ENCODE measurements around the gene PRR20A. TPM values are rescaled to one million over a fixed set of nuclear protein-coding genes. Genes with fewer than 3 reads are reported as not detected.
"Not testable (repeated sequence)": the region's sequence is repeated elsewhere in the genome, so short reads cannot be mapped to it uniquely, and the experiment has no call there.

The PRR20A gene
- total RNA-seq, 1 experiment from 2014 or later: not detected

GRCh38 chr13:57148106-57148505, 7.4 kb downstream of the PRR20A start:
- not testable (repeated sequence) for DNase-seq

DNA sequence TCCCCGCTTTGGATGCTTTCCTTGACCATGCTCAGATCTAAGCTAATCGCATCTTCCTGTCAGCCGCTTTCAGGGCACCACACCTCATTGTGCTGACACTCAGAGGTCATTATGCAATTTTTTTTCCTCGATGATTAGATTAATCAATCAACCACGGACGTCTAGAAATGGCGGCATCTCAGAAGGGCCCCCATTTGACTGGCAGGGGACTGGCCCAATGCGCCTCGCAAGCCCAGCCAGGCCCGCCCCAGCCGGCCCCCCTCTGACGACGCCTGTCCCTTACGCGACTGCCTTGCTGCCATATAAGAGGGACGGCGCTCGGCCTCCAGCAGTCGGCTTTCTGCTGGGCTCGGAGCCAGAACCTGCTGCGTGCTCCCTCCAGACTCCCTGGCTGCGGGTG, 13.0 kb downstream of the PRR20A start, which contains the start of gene PRR20C:
Gene PRR20C (plus strand): TSS at position 301 of the 400 bp plus-strand sequence. CDS start 387 bp downstream, outside the sequence.
- H2AFZ ChIP-seq; POLR2A ChIA-PET (ENCODE audit: unreplicated experiment); intact Hi-C loops (cut with micrococcal nuclease; ENCODE audit: unreplicated experiment): not testable (repeated sequence)

More at GRCh38 chr13:57148106-57148505, 7.4 kb downstream of the PRR20A start:
- H3F3A ChIP-seq (ENCODE audit: insufficient read depth, low read depth); H3K4me1 ChIP-seq (replicated peaks; ENCODE audit: insufficient read depth); H3K4me3 ChIP-seq; H2AFZ ChIP-seq; H3K4me2 ChIP-seq; CTCF ChIA-PET; H3K27ac ChIP-seq; H4K20me1 ChIP-seq (ENCODE audit: insufficient read depth); H3K36me3 ChIP-seq (ENCODE audit: low read depth); POLR2A ChIA-PET (ENCODE audit: unreplicated experiment); intact Hi-C loops (cut with micrococcal nuclease; ENCODE audit: unreplicated experiment); H3K79me2 ChIP-seq (ENCODE audit: low read depth); H3K9me2 ChIP-seq (ENCODE audit: insufficient read depth); BruUV-seq (replicated peaks); H3K9me3 ChIP-seq (ENCODE audit: insufficient read depth, low read depth); H3K27me3 ChIP-seq (ENCODE audit: insufficient read depth, low read depth): not testable (repeated sequence)

DNA sequence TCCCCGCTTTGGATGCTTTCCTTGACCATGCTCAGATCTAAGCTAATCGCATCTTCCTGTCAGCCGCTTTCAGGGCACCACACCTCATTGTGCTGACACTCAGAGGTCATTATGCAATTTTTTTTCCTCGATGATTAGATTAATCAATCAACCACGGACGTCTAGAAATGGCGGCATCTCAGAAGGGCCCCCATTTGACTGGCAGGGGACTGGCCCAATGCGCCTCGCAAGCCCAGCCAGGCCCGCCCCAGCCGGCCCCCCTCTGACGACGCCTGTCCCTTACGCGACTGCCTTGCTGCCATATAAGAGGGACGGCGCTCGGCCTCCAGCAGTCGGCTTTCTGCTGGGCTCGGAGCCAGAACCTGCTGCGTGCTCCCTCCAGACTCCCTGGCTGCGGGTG, 19.6 kb downstream of the PRR20A start, which contains the start of gene PRR20D:
Gene PRR20D (plus strand): TSS at position 301 of the 400 bp plus-strand sequence. CDS start 387 bp downstream, outside the sequence.
- CTCF ChIA-PET: not testable (repeated sequence)

More for the DNA sequence above, 13.0 kb downstream of the PRR20A start, which contains the start of gene PRR20C:
- DNase-seq; H3F3A ChIP-seq (ENCODE audit: insufficient read depth, low read depth); H3K4me2 ChIP-seq; H3K27me3 ChIP-seq (ENCODE audit: insufficient read depth, low read depth); H3K4me1 ChIP-seq (replicated peaks; ENCODE audit: insufficient read depth); H4K20me1 ChIP-seq (ENCODE audit: insufficient read depth); H3K9me2 ChIP-seq (ENCODE audit: insufficient read depth); H3K4me3 ChIP-seq; CTCF ChIA-PET; H3K79me2 ChIP-seq (ENCODE audit: low read depth); H3K9me3 ChIP-seq (ENCODE audit: insufficient read depth, low read depth); H3K27ac ChIP-seq; BruUV-seq (replicated peaks); H3K36me3 ChIP-seq (ENCODE audit: low read depth): not testable (repeated sequence)

DNA sequence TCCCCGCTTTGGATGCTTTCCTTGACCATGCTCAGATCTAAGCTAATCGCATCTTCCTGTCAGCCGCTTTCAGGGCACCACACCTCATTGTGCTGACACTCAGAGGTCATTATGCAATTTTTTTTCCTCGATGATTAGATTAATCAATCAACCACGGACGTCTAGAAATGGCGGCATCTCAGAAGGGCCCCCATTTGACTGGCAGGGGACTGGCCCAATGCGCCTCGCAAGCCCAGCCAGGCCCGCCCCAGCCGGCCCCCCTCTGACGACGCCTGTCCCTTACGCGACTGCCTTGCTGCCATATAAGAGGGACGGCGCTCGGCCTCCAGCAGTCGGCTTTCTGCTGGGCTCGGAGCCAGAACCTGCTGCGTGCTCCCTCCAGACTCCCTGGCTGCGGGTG, 26.2 kb downstream of the PRR20A start, which contains the start of gene PRR20E:
Gene PRR20E (plus strand): TSS at position 301 of the 400 bp plus-strand sequence. CDS start 387 bp downstream, outside the sequence.
- DNase-seq; intact Hi-C loops (cut with micrococcal nuclease; ENCODE audit: unreplicated experiment); POLR2A ChIA-PET (ENCODE audit: unreplicated experiment); CTCF ChIA-PET; H3K9me3 ChIP-seq (ENCODE audit: insufficient read depth, low read depth); H3K27me3 ChIP-seq (ENCODE audit: insufficient read depth, low read depth); H3K9me2 ChIP-seq (ENCODE audit: insufficient read depth); H3K4me3 ChIP-seq; H3K36me3 ChIP-seq (ENCODE audit: low read depth); H3K27ac ChIP-seq; H4K20me1 ChIP-seq (ENCODE audit: insufficient read depth); H2AFZ ChIP-seq; H3K79me2 ChIP-seq (ENCODE audit: low read depth); H3F3A ChIP-seq (ENCODE audit: insufficient read depth, low read depth); H3K4me1 ChIP-seq (replicated peaks; ENCODE audit: insufficient read depth); BruUV-seq (replicated peaks); H3K4me2 ChIP-seq: not testable (repeated sequence)

More for the DNA sequence above, 19.6 kb downstream of the PRR20A start, which contains the start of gene PRR20D:
- H3K9me3 ChIP-seq (ENCODE audit: insufficient read depth, low read depth); H3K9me2 ChIP-seq (ENCODE audit: insufficient read depth); H3K4me3 ChIP-seq; intact Hi-C loops (cut with micrococcal nuclease; ENCODE audit: unreplicated experiment); POLR2A ChIA-PET (ENCODE audit: unreplicated experiment); H3K36me3 ChIP-seq (ENCODE audit: low read depth); H3K27me3 ChIP-seq (ENCODE audit: insufficient read depth, low read depth); H3K27ac ChIP-seq; H3F3A ChIP-seq (ENCODE audit: insufficient read depth, low read depth); H3K4me1 ChIP-seq (replicated peaks; ENCODE audit: insufficient read depth); H2AFZ ChIP-seq; H3K79me2 ChIP-seq (ENCODE audit: low read depth); BruUV-seq (replicated peaks); H3K4me2 ChIP-seq; DNase-seq; H4K20me1 ChIP-seq (ENCODE audit: insufficient read depth): not testable (repeated sequence)

DNA sequence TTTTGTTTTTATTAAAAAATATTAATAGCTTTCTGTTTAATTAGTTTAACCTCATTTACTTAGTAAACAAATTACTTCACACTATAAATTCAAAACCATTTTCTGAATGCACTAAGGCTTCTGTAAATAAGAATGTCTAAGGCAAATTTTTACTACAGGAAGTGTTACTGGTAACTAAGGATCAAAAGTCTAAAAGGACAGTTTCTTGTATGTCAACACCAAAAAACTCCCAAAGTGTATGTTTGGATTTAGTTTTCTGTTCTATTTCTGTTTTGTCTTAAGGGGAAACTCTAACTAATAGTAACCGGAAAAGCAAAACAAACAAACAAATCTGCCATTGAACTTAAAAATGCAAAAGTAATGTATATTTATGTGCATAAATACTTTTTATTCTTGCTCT, 50.9 kb downstream of the PRR20A start:
- Histone ChIP-seq H3K4me3 (no peak overlapping the region), H3F3A (ENCODE audit: insufficient read depth, low read depth) (no peaks in the 10 kb centered on the region), H3K4me1 (replicated peaks; ENCODE audit: insufficient read depth) (no peaks in the 10 kb centered on the region), H2AFZ (no peak overlapping the region), H3K79me2 (ENCODE audit: low read depth) (no peaks in the 10 kb centered on the region), H3K27me3 (ENCODE audit: insufficient read depth, low read depth) (no peaks in the 10 kb centered on the region), H4K20me1 (ENCODE audit: insufficient read depth) (no peaks in the 10 kb centered on the region), H3K4me2 (no peak overlapping the region), H3K9me3 (ENCODE audit: insufficient read depth, low read depth) (no peaks in the 10 kb centered on the region), H3K36me3 (ENCODE audit: low read depth) (no peaks in the 10 kb centered on the region), H3K9me2 (ENCODE audit: insufficient read depth) (no peaks in the 10 kb centered on the region), H3K27ac (no peak overlapping the region)
- ChIA-PET POLR2A (ENCODE audit: unreplicated experiment) (no interaction called here), CTCF (no interaction called here)
- intact Hi-C loops (cut with micrococcal nuclease; ENCODE audit: unreplicated experiment): no loop called here
- no TSS peak for BruUV-seq (replicated peaks)
- DNase-seq: no peak
- TF ChIP-seq, protein P1, sequence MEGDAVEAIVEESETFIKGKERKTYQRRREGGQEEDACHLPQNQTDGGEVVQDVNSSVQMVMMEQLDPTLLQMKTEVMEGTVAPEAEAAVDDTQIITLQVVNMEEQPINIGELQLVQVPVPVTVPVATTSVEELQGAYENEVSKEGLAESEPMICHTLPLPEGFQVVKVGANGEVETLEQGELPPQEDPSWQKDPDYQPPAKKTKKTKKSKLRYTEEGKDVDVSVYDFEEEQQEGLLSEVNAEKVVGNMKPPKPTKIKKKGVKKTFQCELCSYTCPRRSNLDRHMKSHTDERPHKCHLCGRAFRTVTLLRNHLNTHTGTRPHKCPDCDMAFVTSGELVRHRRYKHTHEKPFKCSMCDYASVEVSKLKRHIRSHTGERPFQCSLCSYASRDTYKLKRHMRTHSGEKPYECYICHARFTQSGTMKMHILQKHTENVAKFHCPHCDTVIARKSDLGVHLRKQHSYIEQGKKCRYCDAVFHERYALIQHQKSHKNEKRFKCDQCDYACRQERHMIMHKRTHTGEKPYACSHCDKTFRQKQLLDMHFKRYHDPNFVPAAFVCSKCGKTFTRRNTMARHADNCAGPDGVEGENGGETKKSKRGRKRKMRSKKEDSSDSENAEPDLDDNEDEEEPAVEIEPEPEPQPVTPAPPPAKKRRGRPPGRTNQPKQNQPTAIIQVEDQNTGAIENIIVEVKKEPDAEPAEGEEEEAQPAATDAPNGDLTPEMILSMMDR (conservative IDR thresholded peaks at IDR 0.05): no peak
- TF ChIP-seq EZH2 (IDR thresholded peaks at IDR 0.05; ENCODE audit: low read depth): no peak

Other genes starting within 250 kb of the PRR20A start
- not detected in 2 replicates for gene PRR20B, start 6.6 kb downstream of the PRR20A start, total RNA-seq (2021)
- not detected in 2 replicates for gene PRR20C, start 13.1 kb downstream of the PRR20A start, total RNA-seq (2021)
- gene PRR20D, start 19.7 kb downstream of the PRR20A start, total RNA-seq (2021): not detected in 2 replicates
- gene PRR20E, start 26.3 kb downstream of the PRR20A start, total RNA-seq (2021): not detected in 2 replicates

All from PC-9 (cell line).